Osteocyte (in vitro differentiated cells): ENCODE data around the gene LARGE2. TPM values are rescaled to one million over a fixed set of nuclear protein-coding genes. Genes with fewer than 3 reads are reported as not detected.

Experiments used
- DNase-seq: peaks from one replicate; pipeline ENCODE4 v3.0.0; 2021; ENCODE audit warnings: mixed read lengths; ENCODE audit not compliant: unreplicated experiment; ENCODE audit errors: extremely low spot score
- H3K27ac Mint-ChIP-seq: one replicate; pipeline ENCODE4 v1.8.0; 2021; ENCODE audit warnings: mild to moderate bottlenecking, mixed read lengths; ENCODE audit not compliant: unreplicated experiment
- H3K27me3 Mint-ChIP-seq: one replicate; pipeline ENCODE4 v1.8.0; 2021; ENCODE audit warnings: mixed read lengths; ENCODE audit not compliant: unreplicated experiment
- H3K36me3 Mint-ChIP-seq: one replicate; pipeline ENCODE4 v1.8.0; 2021; ENCODE audit warnings: mixed read lengths; ENCODE audit not compliant: unreplicated experiment
- H3K4me1 Mint-ChIP-seq: one replicate; pipeline ENCODE4 v1.8.0; 2021; ENCODE audit warnings: mixed read lengths; ENCODE audit not compliant: unreplicated experiment
- H3K4me3 Mint-ChIP-seq: one replicate; pipeline ENCODE4 v1.8.0; 2021; ENCODE audit warnings: mild to moderate bottlenecking, moderate library complexity, mixed read lengths; ENCODE audit not compliant: unreplicated experiment
- H3K9me3 Mint-ChIP-seq: one replicate; pipeline ENCODE4 v1.8.0; 2021; ENCODE audit warnings: mixed read lengths; ENCODE audit not compliant: unreplicated experiment
- total RNA-seq: library from RNA; stranded (reverse); gene quantifications from 2 replicates; pipeline ENCODE4 v1.2.1, GENCODE V29; 2021
- TF ChIP-seq, protein P1 (sequence below): fragments of 200-600 bp; sonication (generic); IDR thresholded peaks from 2 replicates; pipeline ENCODE4 v1.5.0; 2021; ENCODE audit warnings: antibody characterized with exemption, mild to moderate bottlenecking, moderate library complexity

The LARGE2 gene
- total RNA-seq, 1 donor from 2014 or later = not detected

DNA sequence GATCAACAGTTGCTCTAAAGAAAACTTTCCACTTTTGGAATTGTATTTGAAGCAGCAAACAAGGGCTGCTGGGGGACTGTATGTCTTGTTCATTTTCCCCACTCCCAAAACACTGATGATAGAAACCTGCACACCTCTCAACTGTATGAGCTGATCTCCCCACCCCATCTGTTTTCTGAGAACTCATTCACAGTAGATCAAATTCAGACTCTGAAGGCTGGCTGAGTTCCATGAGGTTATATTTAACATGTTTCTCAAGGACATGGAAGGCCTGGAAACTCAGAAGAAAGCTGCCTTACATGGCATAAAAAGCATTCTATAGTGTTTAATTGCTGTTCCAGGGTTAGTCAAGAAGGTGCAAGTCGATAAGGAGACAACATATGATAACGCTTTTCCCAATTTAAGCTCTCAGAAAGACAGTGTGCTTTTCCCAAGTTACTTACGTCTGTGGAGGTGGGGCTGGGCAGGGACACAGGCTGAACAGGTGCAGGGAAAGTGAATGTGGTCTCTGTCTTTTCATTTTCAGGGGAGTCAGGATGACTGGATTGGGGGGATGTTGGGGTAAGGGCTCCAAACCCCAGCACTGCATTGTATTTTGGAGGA, 23.0 kb downstream of the LARGE2 start:
- H3K27ac Mint-ChIP-seq = no peak overlapping the region
- no peak overlapping the region for H3K4me3 Mint-ChIP-seq
- no peaks in the 10 kb centered on the region for H3K4me1 Mint-ChIP-seq
- no peaks in the 10 kb centered on the region for H3K9me3 Mint-ChIP-seq
- DNase-seq = no peak
- no peaks in the 10 kb centered on the region for H3K27me3 Mint-ChIP-seq
- TF ChIP-seq, protein P1, sequence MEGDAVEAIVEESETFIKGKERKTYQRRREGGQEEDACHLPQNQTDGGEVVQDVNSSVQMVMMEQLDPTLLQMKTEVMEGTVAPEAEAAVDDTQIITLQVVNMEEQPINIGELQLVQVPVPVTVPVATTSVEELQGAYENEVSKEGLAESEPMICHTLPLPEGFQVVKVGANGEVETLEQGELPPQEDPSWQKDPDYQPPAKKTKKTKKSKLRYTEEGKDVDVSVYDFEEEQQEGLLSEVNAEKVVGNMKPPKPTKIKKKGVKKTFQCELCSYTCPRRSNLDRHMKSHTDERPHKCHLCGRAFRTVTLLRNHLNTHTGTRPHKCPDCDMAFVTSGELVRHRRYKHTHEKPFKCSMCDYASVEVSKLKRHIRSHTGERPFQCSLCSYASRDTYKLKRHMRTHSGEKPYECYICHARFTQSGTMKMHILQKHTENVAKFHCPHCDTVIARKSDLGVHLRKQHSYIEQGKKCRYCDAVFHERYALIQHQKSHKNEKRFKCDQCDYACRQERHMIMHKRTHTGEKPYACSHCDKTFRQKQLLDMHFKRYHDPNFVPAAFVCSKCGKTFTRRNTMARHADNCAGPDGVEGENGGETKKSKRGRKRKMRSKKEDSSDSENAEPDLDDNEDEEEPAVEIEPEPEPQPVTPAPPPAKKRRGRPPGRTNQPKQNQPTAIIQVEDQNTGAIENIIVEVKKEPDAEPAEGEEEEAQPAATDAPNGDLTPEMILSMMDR = no peak
- H3K36me3 Mint-ChIP-seq = peaks cover 57% of the 10 kb centered on the region

DNA sequence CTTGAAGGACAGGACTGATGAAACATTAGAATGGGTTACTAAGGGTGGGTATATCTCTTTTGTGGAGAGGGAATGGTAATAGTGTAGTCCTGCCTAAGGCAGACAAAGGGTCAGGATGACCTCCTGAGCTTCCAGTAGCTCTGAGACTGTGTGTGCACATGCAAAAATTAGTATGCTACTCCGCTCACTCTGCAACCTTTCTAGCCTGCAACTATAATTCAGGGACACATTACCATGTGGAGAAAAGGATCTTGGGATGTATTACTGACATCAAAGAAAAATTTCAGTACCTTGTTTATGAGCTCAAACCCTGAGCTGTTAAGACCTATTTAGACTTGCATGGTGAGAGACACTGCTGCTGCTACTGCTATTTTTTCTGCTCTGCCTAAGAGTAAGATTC, 25.4 kb downstream of the LARGE2 start:
- Mint-ChIP-seq H3K27ac (no peak overlapping the region), H3K36me3 (peaks cover 57% of the 10 kb centered on the region), H3K27me3 (no peaks in the 10 kb centered on the region), H3K4me3 (no peak overlapping the region), H3K4me1 (no peaks in the 10 kb centered on the region), H3K9me3 (no peaks in the 10 kb centered on the region)
- no peak for DNase-seq
- TF ChIP-seq, protein P1 = no peak

DNA sequence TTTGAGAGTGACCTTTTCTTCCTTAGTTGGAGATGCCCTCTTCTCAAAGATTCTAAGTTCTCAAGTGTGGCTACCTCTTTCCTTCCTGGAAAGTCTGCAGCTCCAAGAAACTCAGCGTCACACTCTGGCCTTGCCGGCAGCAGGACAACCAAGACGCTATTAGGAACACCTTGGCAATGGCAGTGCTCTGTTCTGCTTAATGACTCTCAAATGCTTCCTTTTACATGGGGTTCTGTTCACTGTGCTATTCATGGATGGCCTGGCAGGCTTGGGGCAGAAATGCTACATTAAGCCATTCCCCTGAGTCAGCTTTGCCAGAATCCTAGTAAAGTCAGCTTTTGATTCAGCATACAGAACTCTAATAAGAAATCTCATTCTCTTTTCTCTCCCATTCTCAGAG, 25.9 kb downstream of the LARGE2 start:
- H3K4me1 Mint-ChIP-seq = no peaks in the 10 kb centered on the region
- no peak for DNase-seq
- H3K36me3 Mint-ChIP-seq = peaks cover 56% of the 10 kb centered on the region
- TF ChIP-seq, protein P1 = no peak
- H3K9me3 Mint-ChIP-seq = no peaks in the 10 kb centered on the region
- H3K4me3 Mint-ChIP-seq = no peak overlapping the region
- H3K27me3 Mint-ChIP-seq = no peaks in the 10 kb centered on the region
- no peak overlapping the region for H3K27ac Mint-ChIP-seq

DNA sequence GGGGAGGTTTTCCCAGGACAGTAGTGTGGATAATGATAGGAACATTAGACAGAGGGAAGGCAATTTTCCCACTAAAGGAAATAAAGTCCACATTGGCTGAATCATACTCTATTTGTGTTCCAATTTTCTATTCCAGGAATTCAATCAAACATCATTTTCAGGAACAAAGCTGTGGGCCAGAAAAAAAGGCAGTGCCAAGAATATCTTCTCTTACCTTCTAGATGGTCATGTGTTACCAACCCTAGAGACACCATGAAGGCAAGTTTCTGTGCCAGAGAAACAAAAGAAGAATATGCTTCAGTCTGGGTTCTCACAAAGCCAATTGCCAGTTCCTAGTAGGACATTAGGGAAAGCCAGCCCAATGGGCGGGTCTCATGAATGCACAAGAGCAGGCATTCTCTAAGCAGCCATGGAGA, 27.5 kb downstream of the LARGE2 start:
- TF ChIP-seq, protein P1 = no peak
- peaks cover 49% of the 10 kb centered on the region for H3K36me3 Mint-ChIP-seq
- H3K27me3 Mint-ChIP-seq = no peaks in the 10 kb centered on the region
- no peak overlapping the region for H3K4me3 Mint-ChIP-seq
- no peaks in the 10 kb centered on the region for H3K9me3 Mint-ChIP-seq
- no peak for DNase-seq
- H3K4me1 Mint-ChIP-seq = no peaks in the 10 kb centered on the region
- no peak overlapping the region for H3K27ac Mint-ChIP-seq

DNA sequence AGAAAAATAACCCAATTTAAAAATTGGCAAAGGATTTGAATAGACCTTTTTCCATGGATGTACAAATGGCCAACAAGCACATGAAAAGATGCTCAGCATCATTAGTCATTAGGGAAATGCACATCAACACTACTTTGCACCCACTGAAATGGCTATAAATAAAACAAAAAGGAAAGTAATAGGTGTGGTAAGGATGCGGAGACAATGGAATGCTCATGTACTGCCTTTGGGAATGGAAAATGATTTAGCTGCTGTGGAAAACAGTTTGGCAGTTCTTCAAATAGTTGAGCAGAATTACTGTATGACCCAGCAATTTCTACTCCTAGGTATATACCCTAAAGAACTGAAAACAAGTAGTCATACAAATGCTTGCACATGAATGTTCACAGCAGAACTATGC, 37.4 kb downstream of the LARGE2 start:
- TF ChIP-seq, protein P1 = no peak
- Mint-ChIP-seq H3K9me3 (peaks cover 9% of the 10 kb centered on the region), H3K36me3 (peaks cover 43% of the 10 kb centered on the region), H3K4me3 (no peak overlapping the region), H3K4me1 (peaks cover 10% of the 10 kb centered on the region), H3K27ac (no peak overlapping the region), H3K27me3 (no peaks in the 10 kb centered on the region)
- DNase-seq = no peak
